ENCODE data around the gene SLC35D3.

DNA sequence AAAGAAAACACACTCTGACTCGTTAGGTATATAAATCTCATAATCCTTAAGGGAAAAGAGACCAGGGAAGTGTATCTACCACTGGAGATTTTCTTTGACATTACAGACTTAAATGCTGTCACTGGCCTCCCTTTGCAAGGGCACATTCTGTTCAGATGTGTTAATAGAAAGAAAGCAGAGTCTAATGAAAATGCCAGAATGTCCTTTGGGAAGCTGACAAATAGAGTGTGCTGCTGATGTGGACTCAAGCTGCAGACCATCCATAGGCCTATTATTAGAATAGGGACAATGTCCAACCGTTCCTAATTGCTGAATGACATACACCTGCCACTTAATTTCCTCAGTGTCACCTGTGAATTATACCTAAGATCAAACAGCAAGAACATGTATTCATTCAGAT is 41.2 kb downstream of the SLC35D3 start:
- no peak for TF ChIP-seq CTCF (IDR thresholded peaks at IDR 0.05; ENCODE audit: low read depth, low read length, poor library complexity, severe bottlenecking)
- no peak for TF ChIP-seq EZH2phosphoT487 (IDR thresholded peaks at IDR 0.05; ENCODE audit: borderline replicate concordance, low read length)
